Measurements from ENCODE around the gene COL16A1. TPM values are rescaled to one million over a fixed set of nuclear protein-coding genes. Genes with fewer than 3 reads are reported as not detected.

COL16A1 gene
- polyA plus RNA-seq, 3 donors, result 0.13 TPM; not detected in 2

GRCh38 chr1:31660871-31661455 is 42.9 kb downstream of the COL16A1 start:
- Histone ChIP-seq H3K4me3 (replicated peaks in 1 of 3; ENCODE audit: low read depth in 2 of 3, low read length in 3 of 3) (no peak overlapping the region), H3K4me1 (ENCODE audit: control insufficient read depth in 1 of 2, insufficient read depth in 2 of 2, low read length in 2 of 2) (peaks cover 17 to 23% of the 10 kb centered on the region in 2 donors), H4K20me1 (ENCODE audit: insufficient read depth, low read length) (no peaks in the 10 kb centered on the region), H3K9ac (ENCODE audit: insufficient read depth, low read length, poor library complexity, severe bottlenecking) (no peak overlapping the region), H3K79me2 (ENCODE audit: insufficient read depth, low read length) (no peaks in the 10 kb centered on the region), H2AFZ (ENCODE audit: insufficient read depth, low read depth, low read length, poor library complexity, severe bottlenecking) (no peak overlapping the region), H3K27me3 (ENCODE audit: control insufficient read depth in 2 of 2, insufficient read depth in 2 of 2, low read length in 2 of 2) (no peaks in the 10 kb centered on the region), H3K9me3 (replicated peaks in 1 of 2; ENCODE audit: control insufficient read depth in 1 of 2, insufficient read depth in 1 of 2, low read length in 2 of 2) (no peaks in the 10 kb centered on the region), H3K36me3 (replicated peaks in 1 of 2; ENCODE audit: control insufficient read depth in 1 of 2, insufficient read depth in 2 of 2, low read length in 2 of 2) (no peaks in the 10 kb centered on the region), H3K4me2 (replicated peaks; ENCODE audit: extremely low read depth, low read length, poor library complexity, severe bottlenecking) (no peak overlapping the region), H3K27ac (ENCODE audit: low read depth in 1 of 2, low read length in 2 of 2) (no peak overlapping the region)
- Mint-ChIP-seq H3K9me3 (peaks cover 0 to 3% (median 0%) of the 10 kb centered on the region in 7 donors), H3K27ac (no peak overlapping the region), H3K36me3 (no peaks in the 10 kb centered on the region), H3K4me1 (peaks cover 21% of the 10 kb centered on the region), H3K4me3 (no peak overlapping the region), H3K27me3 (ENCODE audit: low read depth in 3 of 3) (peaks cover 4 to 7% (median 5%) of the 10 kb centered on the region in 3 donors)
- intact Hi-C loops (cut with micrococcal nuclease), result loop anchor here (5.0 to 10.0 kb wide), 2 partner anchors 401 to 404 kb away; no protein-coding TSS in a partner anchor
- DNase-seq, result no peak
- WGBS (ENCODE audit: insufficient coverage), result 91% methylated on average over 4 of the region's 4 CpGs
- TF ChIP-seq, protein P1, sequence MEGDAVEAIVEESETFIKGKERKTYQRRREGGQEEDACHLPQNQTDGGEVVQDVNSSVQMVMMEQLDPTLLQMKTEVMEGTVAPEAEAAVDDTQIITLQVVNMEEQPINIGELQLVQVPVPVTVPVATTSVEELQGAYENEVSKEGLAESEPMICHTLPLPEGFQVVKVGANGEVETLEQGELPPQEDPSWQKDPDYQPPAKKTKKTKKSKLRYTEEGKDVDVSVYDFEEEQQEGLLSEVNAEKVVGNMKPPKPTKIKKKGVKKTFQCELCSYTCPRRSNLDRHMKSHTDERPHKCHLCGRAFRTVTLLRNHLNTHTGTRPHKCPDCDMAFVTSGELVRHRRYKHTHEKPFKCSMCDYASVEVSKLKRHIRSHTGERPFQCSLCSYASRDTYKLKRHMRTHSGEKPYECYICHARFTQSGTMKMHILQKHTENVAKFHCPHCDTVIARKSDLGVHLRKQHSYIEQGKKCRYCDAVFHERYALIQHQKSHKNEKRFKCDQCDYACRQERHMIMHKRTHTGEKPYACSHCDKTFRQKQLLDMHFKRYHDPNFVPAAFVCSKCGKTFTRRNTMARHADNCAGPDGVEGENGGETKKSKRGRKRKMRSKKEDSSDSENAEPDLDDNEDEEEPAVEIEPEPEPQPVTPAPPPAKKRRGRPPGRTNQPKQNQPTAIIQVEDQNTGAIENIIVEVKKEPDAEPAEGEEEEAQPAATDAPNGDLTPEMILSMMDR (IDR thresholded peaks at IDR 0.05), result no peak

DNA sequence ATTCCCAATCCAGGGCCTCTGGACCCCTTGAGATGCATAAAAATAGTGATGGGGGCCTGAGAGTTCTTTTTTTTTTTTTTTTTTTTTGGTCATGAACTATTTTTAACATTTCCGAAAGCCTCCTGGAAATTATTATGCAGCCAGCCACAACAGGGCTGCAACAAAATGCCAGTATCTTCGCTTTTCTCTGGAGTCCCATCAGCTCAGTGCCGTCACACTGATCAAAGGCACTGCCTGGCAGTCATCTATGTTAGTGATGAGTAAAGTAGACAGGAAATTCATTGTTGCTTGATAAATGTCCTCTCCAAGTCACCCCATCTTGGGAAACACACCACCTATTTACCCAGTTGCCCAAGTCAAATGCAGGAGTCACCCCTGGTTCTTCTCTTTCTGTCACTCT is 43.9 kb downstream of the COL16A1 start:
- H3K9me3 Mint-ChIP-seq, result peaks cover 0 to 3% (median 0%) of the 10 kb centered on the region in 7 donors
- no peak for DNase-seq
- peaks cover 4 to 7% (median 5%) of the 10 kb centered on the region in 3 donors for H3K27me3 Mint-ChIP-seq (ENCODE audit: low read depth in 3 of 3)
- no peaks in the 10 kb centered on the region for H3K36me3 Mint-ChIP-seq
- H3K27ac Mint-ChIP-seq, result no peak overlapping the region
- H4K20me1 ChIP-seq (ENCODE audit: insufficient read depth, low read length), result no peaks in the 10 kb centered on the region
- intact Hi-C loops (cut with micrococcal nuclease), result loop anchor here (5.0 to 10.0 kb wide), 2 partner anchors 402 to 405 kb away; no protein-coding TSS in a partner anchor
- H3K9me3 ChIP-seq (replicated peaks in 1 of 2; ENCODE audit: control insufficient read depth in 1 of 2, insufficient read depth in 1 of 2, low read length in 2 of 2), result no peaks in the 10 kb centered on the region
- no peak overlapping the region for H3K9ac ChIP-seq (ENCODE audit: insufficient read depth, low read length, poor library complexity, severe bottlenecking)
- no peak overlapping the region for H3K4me2 ChIP-seq (replicated peaks; ENCODE audit: extremely low read depth, low read length, poor library complexity, severe bottlenecking)
- peaks cover 21% of the 10 kb centered on the region for H3K4me1 Mint-ChIP-seq
- no peak overlapping the region for H3K27ac ChIP-seq (ENCODE audit: low read depth in 1 of 2, low read length in 2 of 2)
- no peak overlapping the region for H2AFZ ChIP-seq (ENCODE audit: insufficient read depth, low read depth, low read length, poor library complexity, severe bottlenecking)
- H3K4me1 ChIP-seq (ENCODE audit: control insufficient read depth in 1 of 2, insufficient read depth in 2 of 2, low read length in 2 of 2), result peaks cover 17 to 23% of the 10 kb centered on the region in 2 donors
- no peaks in the 10 kb centered on the region for H3K36me3 ChIP-seq (replicated peaks in 1 of 2; ENCODE audit: control insufficient read depth in 1 of 2, insufficient read depth in 2 of 2, low read length in 2 of 2)
- H3K79me2 ChIP-seq (ENCODE audit: insufficient read depth, low read length), result no peaks in the 10 kb centered on the region
- TF ChIP-seq, protein P1 (IDR thresholded peaks at IDR 0.05), result no peak
- no peak overlapping the region for H3K4me3 ChIP-seq (replicated peaks in 1 of 3; ENCODE audit: low read depth in 2 of 3, low read length in 3 of 3)
- H3K27me3 ChIP-seq (ENCODE audit: control insufficient read depth in 2 of 2, insufficient read depth in 2 of 2, low read length in 2 of 2), result no peaks in the 10 kb centered on the region
- WGBS (ENCODE audit: insufficient coverage), result no CpG with 5 or more reads among the region's 3 CpGs
- no peak overlapping the region for H3K4me3 Mint-ChIP-seq

All from CD14-positive monocyte (primary cell).